GM21360 (cell line): ENCODE results near the gene CCDC124.
"Not testable (repeated sequence)": the region's sequence is repeated elsewhere in the genome, so short reads cannot be mapped to it uniquely, and the experiment has no call there.

Experiments used
- ATAC-seq: cut with Tn5 transposase; IDR thresholded peaks from one replicate; pipeline ENCODE4 v1.9.1; 2021; ENCODE audit warnings: mild to moderate bottlenecking, moderate library complexity; ENCODE audit not compliant: unreplicated experiment

The CCDC124 gene

DNA sequence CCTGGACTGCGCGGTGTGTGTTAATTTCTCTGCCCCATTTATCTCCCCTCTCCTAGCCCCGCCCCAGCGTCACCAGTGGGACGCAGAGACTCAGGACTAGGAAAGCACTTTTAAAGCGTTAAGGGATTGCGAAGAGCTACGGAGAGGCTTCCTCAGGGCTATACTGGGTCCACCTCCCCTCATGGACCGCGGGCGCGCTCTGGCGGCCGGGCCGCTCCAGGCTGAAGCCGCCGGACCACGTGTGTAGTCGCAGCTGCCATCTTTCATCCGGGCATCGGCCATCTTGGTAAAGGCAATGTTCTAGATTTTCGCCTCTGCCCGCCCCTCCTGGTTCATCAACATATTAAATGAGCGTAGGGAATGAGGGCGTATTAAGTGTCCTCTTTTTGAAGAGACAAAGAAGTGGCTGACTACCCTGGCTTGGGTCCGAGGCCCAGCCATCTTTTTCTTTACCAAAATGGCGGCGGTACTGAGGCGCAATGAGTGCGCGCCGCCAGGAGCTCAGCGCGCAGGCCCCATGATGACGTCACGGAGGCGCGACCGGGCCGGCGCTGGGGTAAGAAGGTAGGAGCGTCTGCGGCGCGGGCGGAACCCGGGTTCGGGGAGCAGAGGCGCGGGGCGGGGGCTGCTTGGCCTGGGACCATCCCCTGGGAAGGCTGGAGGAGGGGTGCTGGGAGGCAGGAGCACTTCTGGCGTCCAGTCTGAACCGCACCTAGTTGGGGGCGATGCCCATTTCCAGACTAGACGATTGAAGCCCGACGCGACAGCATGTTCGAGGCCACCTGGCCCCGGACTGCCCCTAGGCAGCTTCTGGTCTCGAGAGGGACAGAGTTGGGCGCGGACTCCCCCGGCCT, at the start of gene CCDC124:
Gene CCDC124 (plus strand): TSS at position 531 of the 854 bp plus-strand sequence. CDS start 3,406 bp downstream, outside the sequence.
- peak; percentile 75 for ATAC-seq

- ATAC-seq: no peak
Measured at GRCh38 chr19:17883627-17884410, 49.0 kb upstream of the CCDC124 start.

DNA sequence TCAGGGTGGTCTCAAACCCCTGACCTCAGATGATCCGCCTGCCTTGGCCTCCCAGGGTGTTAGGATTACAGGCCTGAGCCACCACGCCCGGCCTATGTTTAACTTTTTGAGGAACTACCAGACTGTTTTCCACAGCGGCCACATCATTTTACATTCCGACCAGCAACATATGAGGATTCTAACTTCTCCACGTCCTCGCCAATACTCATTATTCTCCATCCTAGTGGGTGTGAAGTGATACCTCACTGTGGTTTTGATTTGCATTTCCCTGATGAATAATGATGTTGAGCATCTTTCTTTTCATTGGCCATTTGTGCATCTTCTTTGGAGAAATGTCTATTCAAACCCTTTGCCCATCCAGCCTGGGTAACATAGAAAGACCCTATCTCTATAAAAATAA, 46.3 kb upstream of the CCDC124 start:
- ATAC-seq: no peak

DNA sequence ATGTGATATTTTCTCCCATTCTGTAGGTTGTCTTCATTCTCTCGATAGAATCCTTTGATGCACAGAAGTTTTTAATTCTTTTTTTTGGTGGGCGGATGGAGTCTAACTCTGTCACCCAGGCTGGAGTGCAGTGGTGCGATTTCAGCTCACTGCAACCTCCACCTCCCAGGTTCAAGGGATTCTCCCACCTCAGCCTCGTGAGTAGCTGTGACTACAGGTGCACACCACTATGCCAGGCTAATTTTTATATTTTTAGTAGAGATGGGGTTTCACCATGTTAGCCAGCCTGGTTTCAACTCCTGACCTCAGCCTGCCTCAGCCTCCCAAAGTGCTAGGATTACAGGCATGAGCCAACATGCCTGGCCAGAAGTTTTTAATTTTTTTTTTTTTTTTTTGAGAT, 45.6 kb upstream of the CCDC124 start:
- ATAC-seq: not testable (repeated sequence)

DNA sequence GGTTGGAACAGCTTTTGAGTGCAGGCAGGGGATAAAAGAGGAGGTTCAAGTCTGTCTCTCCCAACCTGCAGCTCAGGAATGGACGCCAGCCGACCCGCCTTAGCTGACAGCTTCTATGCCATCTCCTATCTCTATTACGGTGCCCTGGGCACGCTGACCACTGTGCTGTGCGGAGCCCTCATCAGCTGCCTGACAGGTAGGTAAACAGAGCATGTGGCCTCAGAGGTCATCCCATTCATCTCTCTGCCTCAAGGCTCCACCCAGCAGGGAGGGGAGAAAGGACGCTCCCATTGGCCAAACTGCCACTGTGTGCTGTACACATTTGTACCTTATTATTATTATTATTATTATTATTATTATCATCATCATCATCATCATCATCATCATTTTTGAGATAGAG, 44.6 kb upstream of the CCDC124 start:
- no peak for ATAC-seq

DNA sequence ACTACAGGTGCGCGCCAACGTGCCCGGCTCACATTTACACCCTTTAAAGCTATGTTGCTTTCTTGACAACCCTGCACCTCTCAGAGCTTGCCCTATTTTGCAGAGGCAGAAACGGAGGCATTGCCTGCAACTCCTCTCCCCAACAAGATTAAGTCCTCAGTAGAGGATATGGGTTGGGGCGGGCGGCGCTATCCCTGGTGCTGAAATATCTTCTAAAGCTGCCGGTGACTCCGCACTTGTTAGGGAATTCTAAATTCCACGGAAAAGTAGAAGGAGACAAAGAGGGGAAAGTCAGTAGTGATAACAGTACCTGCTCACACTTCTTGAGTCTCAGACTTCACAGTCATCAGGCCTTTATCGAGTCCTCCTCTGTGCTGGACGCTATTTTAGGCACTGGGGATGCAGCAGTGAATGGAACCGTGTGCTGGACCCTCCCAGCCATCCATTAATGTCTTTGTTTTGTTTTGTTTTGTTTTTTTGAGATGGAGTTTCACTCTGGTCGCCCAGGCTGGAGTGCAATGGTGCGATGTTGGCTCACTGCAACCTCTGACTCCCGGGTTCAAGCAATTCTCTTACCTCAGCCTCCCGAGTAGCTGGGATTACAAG, 43.1 kb upstream of the CCDC124 start:
- no peak for ATAC-seq

DNA sequence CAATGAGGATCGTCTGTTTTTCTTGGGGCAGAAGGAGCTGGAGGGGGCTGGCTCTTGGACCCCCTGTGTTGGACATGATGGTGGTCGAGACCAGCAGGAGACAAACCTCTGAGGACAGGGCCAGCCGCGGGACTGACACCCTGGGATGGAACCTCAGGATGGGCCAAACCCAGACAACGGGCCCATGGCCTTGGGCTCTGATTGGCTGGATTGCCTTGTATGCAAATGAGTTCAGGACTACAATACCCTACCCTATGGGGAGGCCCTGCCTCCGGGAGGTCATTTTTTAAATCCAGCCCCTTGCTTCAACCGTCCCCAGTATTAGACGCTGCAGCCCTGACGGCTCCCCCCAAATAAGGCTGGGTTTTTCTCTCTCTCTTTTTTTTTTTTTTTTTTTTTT, 39.0 kb upstream of the CCDC124 start:
- no peak for ATAC-seq

GRCh38 chr19:17902701-17903100, 30.1 kb upstream of the CCDC124 start:
- ATAC-seq: no peak

DNA sequence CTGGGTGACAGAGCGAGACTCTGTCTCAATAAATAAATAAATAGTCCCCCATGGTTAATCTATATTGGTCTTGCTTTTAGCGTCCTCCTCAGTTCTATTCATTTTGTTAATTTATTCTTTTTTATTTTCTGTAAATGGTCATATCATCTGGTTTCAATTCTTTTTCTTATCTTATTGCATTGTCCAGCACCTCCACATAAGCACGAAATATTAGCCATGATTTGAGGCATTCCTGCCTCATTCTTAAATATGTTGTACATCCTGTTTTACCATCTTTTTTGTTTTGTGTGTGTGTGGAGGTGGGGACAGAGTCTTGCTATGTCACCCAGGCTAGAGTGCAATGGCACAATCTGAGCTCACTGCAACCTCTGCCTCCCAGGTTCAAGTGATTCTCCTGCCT, 24.6 kb upstream of the CCDC124 start:
- ATAC-seq: no peak

GRCh38 chr19:17909003-17909732, 23.6 kb upstream of the CCDC124 start:
- ATAC-seq: no peak

- ATAC-seq: no peak
Measured at GRCh38 chr19:17910791-17911360, 21.9 kb upstream of the CCDC124 start.

DNA sequence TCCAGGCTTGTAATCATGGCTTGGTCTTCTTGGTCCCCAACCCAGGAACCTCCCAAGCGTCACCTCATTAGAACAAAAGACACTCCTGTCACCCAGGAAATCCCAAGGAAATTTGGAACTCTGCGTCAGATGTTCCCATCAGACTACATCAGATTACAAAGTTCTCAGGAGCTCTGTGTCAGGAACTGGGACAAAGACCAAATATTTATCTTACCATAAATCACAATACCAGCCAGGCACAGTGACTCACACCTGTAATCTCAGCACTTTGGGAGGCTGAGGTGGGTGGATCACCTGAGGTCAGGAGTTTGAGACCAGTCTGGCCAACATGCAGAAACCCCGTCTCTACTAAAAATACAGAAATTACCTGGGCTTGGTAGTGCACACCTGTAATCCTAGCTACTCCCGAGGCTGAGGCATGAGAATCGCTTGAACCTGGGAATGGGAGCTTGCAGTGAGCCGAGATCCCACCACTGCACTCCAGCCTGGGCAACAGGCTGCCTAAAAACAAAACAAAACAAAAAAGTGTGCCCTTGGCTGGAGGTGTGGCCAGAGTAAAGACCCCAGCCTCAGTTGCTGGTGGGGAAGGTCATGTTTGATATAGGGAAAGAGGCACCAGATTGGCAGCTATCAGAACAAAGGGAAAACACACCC, 16.7 kb upstream of the CCDC124 start:
- no peak for ATAC-seq

DNA sequence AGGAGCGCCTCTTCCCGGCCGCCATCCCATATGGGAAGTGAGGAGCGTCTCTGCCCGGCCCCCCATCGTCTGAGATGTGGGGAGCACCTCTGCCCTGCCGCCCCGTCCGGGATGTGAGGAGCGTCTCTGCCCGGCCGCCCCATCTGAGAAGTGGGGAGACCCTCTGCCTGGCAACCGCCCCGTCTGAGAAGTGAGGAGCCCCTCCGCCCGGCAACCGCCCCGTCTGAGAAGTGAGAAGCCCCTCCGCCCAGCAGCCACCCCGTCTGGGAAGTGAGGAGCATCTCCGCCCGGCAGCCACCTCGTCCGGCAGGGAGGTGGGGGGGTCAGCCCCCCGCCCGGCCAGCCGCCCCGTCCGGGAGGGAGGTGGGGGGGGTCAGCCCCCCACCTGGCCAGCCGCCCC, 14.7 kb upstream of the CCDC124 start:
- ATAC-seq: not testable (repeated sequence)

DNA sequence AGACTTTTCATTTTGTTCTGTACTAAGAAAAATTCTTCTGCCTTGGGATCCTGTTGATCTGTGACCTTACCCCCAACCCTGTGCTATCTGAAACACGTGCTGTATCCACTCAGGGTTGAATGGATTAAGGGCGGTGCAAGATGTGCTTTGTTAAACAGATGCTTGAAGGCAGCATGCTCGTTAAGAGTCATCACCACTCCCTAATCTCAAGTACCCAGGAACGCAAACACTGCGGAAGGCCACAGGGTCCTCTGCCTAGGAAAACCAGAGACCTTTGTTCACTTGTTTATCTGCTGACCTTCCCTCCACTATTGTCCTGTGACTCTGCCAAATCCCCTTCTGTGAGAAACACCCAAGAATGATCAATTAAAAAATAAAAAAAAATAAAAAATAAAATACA, 13.7 kb upstream of the CCDC124 start:
- not testable (repeated sequence) for ATAC-seq

DNA sequence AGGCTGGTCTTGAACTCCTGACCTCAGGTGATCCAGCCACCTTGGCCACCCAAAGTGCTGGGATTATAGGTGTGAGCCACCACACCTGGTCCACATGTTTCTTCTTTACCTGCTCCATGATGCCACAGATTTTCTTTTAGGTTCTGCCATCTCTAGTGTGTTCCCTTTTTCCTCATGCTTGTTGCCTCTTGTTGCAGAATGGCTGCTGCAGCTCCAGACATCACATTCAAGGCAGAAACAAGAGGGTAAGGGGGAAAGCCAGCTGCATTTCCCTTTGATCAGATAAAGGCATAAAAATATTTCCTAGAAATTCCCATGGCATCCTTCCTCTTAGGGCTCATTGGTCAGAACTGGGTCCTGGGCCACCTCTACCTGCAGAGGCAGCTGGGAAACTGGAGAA, 12.3 kb upstream of the CCDC124 start:
- no peak for ATAC-seq

- ATAC-seq: no peak
Measured at GRCh38 chr19:17922138-17922537, 10.7 kb upstream of the CCDC124 start.

GRCh38 chr19:17926044-17926443, 6.8 kb upstream of the CCDC124 start:
- no peak for ATAC-seq

DNA sequence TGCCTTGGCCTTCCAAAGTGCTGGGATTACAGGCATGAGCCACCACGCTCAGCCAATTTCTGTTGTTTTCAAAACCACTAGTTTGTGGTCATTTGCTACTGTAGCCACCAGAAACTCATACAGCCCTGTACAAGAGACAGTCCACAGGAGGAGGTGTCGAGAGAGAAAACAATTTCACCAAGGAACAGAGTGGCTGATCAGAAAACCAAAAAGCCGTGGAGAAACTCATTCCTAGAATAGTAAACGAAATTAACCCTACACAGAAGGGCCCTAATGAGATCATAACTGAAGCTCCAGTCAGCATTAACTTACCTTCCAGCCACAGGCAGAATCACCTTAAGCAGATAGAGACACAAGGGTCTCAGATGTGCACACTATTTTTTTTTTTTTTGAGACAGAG, 3.8 kb upstream of the CCDC124 start:
- ATAC-seq: no peak

DNA sequence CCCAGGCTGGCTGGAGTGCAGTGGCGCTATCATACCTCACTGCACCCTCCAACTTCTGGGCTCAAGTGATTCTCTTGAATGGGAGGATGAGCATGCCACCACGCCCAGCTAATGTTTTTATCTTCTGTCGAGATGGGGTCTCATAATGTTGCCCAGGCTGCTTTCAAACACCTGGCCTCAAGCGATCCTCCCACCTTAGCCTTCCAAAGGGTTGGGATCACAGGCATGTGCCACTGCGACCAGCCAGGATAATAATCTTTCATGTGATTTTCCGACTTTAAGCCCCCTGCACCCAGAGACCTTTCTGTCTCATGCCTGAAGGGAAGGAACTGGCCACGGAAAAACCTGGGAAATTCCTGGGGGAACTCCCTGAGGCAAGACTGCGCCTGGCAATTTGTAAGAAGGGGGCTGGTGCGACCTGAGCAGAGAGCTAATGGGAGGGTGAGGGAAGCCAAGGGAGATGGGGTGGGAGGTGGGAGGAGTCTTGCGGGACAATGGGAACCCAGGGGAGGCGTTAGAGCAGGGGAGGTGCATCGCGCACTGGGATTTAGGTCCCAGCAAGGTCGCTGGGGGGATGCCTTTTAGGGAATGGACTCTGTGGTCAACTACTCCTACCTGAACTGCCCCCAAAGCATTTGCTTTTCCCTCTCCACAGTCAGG, 1.2 kb upstream of the CCDC124 start:
- ATAC-seq: no peak
